SK-N-SH treated with all-trans-retinoic acid at 6 μM for 48 hours (cell line): ENCODE measurements around the gene TMEM150B.

ENCODE experiments used
- ATAC-seq: fragments of 200-7000 bp; cut with Tn5 transposase; 3 replicates; pipeline ENCODE4 v1.9.1; 2020; ENCODE audit warnings: mild to moderate bottlenecking, moderate library complexity
- BACH2 ChIP-seq: fragments of 250-450 bp; sonication (Bioruptor Pico); IDR thresholded peaks from 2 replicates; pipeline ENCODE4 v1.9.0; 2021; ENCODE audit warnings: mild to moderate bottlenecking, borderline replicate concordance
- GLIS3 ChIP-seq: fragments of 250-450 bp; sonication (Bioruptor Pico); IDR thresholded peaks from 2 replicates; pipeline ENCODE4 v1.5.0; 2020; ENCODE audit warnings: mild to moderate bottlenecking, moderate library complexity
- ISL1 ChIP-seq: fragments of 250-450 bp; sonication (Bioruptor Pico); IDR thresholded peaks from 2 replicates; pipeline ENCODE4 v2.1.2; 2022; ENCODE audit warnings: mild to moderate bottlenecking, moderate library complexity
- OSR1 ChIP-seq: fragments of 250-450 bp; sonication (Bioruptor Pico); IDR thresholded peaks from 2 replicates; pipeline ENCODE4 v1.8.0; 2022; ENCODE audit warnings: moderate library complexity, mild to moderate bottlenecking, inconsistent platforms
- PPARA ChIP-seq: fragments of 250-450 bp; sonication (Bioruptor Pico); IDR thresholded peaks from 2 replicates; pipeline ENCODE4 v1.5.0; 2020; ENCODE audit warnings: mild to moderate bottlenecking, borderline replicate concordance
- RARB ChIP-seq: fragments of 250-450 bp; sonication (Bioruptor Pico); IDR thresholded peaks from 2 replicates; pipeline ENCODE4 v1.8.0; 2021; ENCODE audit warnings: mild to moderate bottlenecking, moderate library complexity
- SNAI2 ChIP-seq: fragments of 250-450 bp; sonication (Bioruptor Pico); IDR thresholded peaks from 2 replicates; pipeline ENCODE4 v1.5.0; 2020; ENCODE audit warnings: mild to moderate bottlenecking, moderate library complexity
- TCF4 ChIP-seq: fragments of 250-450 bp; sonication (Bioruptor Pico); IDR thresholded peaks from 2 replicates; pipeline ENCODE4 v1.8.0; 2021; ENCODE audit warnings: mild to moderate bottlenecking, moderate library complexity, borderline replicate concordance
- ZC3H10 ChIP-seq: fragments of 250-450 bp; sonication (Bioruptor Pico); IDR thresholded peaks from 2 replicates; pipeline ENCODE4 v1.5.1; 2021; ENCODE audit warnings: mild to moderate bottlenecking, moderate library complexity
- ZFP3 ChIP-seq: fragments of 250-450 bp; sonication (Bioruptor Pico); IDR thresholded peaks from 2 replicates; pipeline ENCODE4 v1.5.0; 2020; ENCODE audit warnings: mild to moderate bottlenecking, moderate library complexity
- ZFP30 ChIP-seq: fragments of 450-650 bp; formaldehyde crosslinking; IDR thresholded peaks from 2 replicates; pipeline ENCODE4 v1.5.0; 2022; ENCODE audit warnings: mild to moderate bottlenecking, moderate library complexity
- ZNF70 ChIP-seq: fragments of 450-650 bp; formaldehyde crosslinking; IDR thresholded peaks from 2 replicates; pipeline ENCODE4 v1.5.0; 2020; ENCODE audit warnings: mild to moderate bottlenecking, moderate library complexity
- TF ChIP-seq, protein P1 (sequence below): fragments of 250-450 bp; sonication (Bioruptor Pico); IDR thresholded peaks from 2 replicates; pipeline ENCODE4 v1.5.1; 2021; ENCODE audit warnings: mild to moderate bottlenecking, moderate library complexity
- TF ChIP-seq, protein P2 (sequence below): fragments of 250-450 bp; sonication (Bioruptor Pico); IDR thresholded peaks from 2 replicates; pipeline ENCODE4 v1.8.0; 2020; ENCODE audit warnings: mild to moderate bottlenecking, moderate library complexity, borderline replicate concordance
- TF ChIP-seq, protein P3 (sequence below): fragments of 250-450 bp; sonication (Bioruptor Pico); IDR thresholded peaks from 2 replicates; pipeline ENCODE4 v1.8.0; 2021; ENCODE audit warnings: low read depth, mild to moderate bottlenecking, moderate library complexity, borderline replicate concordance
- TF ChIP-seq, protein P4 (sequence below): fragments of 250-450 bp; sonication (Bioruptor Pico); IDR thresholded peaks from 2 replicates; pipeline ENCODE4 v1.5.1; 2020; ENCODE audit warnings: low read depth, mild to moderate bottlenecking, moderate library complexity

Gene TMEM150B

DNA sequence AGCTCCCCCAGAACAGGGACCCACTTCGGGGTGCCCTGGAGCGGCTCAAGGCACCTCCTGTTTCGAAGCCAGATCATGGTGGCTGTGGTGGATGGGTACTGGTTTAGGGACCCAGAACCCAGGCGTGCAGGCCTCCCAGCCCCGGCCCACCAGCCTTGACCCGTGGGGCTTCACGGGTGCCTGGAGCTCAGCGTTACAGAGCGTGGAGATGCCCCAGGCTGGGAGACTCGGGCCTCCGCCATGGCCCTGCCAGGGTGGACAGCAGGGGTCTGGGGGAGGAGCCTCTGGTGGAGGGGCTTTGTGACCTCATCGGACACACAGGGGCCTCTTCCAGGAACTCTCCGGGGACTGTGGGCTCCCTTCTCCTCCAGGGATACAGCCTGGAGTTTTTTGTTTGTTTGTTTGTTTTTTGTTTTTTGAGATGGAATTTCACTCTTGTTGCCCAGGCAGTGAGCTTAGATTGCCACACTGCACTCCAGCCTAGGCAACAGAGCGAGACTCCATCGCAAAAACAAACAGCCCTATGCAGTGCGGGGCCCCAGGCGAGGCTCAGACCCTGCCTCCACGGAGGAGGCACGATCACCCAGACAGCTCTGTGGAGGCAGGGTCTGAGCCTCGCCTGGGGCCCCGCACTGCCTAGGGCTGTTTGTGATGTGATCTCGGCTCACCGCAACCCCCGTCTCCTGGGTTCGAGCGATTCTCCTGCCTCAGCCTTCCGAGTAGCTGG, 38.0 kb upstream of the TMEM150B start, which contains the start of gene GARIN5B:
GARIN5B (minus strand) TSS at position 271 of the 727 bp plus-strand sequence; CDS start at position 77, 194 bp downstream.
- no peak; the same call in 2 of the 3 replicates for ATAC-seq
- TF ChIP-seq ISL1 (CRISPR knock-in tag) (no peak), SNAI2 (CRISPR knock-in tag) (no peak), BACH2 (CRISPR knock-in tag) (no peak), GLIS3 (CRISPR knock-in tag) (no peak), OSR1 (no peak), ZNF70 (CRISPR knock-in tag) (no peak), RARB (no peak)
- TF ChIP-seq, protein P1, sequence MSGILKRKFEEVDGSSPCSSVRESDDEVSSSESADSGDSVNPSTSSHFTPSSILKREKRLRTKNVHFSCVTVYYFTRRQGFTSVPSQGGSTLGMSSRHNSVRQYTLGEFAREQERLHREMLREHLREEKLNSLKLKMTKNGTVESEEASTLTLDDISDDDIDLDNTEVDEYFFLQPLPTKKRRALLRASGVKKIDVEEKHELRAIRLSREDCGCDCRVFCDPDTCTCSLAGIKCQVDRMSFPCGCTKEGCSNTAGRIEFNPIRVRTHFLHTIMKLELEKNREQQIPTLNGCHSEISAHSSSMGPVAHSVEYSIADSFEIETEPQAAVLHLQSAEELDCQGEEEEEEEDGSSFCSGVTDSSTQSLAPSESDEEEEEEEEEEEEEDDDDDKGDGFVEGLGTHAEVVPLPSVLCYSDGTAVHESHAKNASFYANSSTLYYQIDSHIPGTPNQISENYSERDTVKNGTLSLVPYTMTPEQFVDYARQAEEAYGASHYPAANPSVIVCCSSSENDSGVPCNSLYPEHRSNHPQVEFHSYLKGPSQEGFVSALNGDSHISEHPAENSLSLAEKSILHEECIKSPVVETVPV (CRISPR knock-in tag): no peak
- TF ChIP-seq, protein P2, sequence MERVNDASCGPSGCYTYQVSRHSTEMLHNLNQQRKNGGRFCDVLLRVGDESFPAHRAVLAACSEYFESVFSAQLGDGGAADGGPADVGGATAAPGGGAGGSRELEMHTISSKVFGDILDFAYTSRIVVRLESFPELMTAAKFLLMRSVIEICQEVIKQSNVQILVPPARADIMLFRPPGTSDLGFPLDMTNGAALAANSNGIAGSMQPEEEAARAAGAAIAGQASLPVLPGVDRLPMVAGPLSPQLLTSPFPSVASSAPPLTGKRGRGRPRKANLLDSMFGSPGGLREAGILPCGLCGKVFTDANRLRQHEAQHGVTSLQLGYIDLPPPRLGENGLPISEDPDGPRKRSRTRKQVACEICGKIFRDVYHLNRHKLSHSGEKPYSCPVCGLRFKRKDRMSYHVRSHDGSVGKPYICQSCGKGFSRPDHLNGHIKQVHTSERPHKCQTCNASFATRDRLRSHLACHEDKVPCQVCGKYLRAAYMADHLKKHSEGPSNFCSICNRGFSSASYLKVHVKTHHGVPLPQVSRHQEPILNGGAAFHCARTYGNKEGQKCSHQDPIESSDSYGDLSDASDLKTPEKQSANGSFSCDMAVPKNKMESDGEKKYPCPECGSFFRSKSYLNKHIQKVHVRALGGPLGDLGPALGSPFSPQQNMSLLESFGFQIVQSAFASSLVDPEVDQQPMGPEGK (CRISPR knock-in tag): no peak
- TF ChIP-seq, protein P3, sequence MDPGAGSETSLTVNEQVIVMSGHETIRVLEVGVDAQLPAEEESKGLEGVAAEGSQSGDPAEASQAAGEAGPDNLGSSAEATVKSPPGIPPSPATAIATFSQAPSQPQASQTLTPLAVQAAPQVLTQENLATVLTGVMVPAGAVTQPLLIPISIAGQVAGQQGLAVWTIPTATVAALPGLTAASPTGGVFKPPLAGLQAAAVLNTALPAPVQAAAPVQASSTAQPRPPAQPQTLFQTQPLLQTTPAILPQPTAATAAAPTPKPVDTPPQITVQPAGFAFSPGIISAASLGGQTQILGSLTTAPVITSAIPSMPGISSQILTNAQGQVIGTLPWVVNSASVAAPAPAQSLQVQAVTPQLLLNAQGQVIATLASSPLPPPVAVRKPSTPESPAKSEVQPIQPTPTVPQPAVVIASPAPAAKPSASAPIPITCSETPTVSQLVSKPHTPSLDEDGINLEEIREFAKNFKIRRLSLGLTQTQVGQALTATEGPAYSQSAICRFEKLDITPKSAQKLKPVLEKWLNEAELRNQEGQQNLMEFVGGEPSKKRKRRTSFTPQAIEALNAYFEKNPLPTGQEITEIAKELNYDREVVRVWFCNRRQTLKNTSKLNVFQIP (CRISPR knock-in tag): no peak
- TF ChIP-seq, protein P4, sequence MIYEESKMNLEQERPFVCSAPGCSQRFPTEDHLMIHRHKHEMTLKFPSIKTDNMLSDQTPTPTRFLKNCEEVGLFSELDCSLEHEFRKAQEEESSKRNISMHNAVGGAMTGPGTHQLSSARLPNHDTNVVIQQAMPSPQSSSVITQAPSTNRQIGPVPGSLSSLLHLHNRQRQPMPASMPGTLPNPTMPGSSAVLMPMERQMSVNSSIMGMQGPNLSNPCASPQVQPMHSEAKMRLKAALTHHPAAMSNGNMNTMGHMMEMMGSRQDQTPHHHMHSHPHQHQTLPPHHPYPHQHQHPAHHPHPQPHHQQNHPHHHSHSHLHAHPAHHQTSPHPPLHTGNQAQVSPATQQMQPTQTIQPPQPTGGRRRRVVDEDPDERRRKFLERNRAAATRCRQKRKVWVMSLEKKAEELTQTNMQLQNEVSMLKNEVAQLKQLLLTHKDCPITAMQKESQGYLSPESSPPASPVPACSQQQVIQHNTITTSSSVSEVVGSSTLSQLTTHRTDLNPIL (CRISPR knock-in tag): no peak

DNA sequence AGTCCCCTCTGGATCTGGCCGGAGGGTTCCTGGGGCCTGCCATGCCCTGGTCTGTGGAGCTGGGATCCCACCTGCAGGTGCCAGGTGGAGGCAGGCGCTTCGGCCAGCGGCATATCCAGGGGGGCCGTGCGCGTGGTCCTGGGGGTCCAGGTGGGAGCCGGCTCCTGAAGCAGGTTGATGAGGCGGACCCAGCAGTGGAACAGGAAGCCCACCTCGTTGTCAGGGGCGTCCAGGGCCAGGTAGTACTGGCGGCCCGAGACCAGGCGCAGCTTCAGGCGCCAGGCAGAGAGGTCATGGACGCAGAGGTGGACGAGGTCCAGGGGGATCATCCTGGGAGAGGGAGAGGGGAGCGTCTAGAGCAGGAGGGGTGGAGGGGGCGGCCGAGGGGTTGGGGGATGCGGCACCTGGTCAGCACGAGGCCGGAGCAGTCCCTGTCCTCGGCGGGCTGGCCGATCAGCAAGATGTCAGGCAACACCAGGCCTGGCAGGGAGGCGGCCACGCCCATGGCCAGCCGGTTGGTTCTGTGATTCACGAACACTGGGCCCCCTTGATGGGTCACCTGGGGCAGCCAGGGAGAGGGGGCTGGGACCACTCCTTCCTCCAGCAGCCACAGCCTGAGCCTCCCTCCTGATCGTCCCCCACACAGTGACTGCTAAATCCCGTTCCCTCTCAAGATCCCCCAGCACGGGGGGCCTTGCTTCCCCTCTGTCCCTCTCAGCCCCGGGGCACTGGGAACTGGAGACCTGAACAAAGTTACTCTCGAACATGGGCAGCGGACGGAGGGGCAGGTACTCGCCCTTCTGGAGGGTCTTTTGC, 37.2 kb upstream of the TMEM150B start:
- no peak for TF ChIP-seq GLIS3 (CRISPR knock-in tag)
- no peak for TF ChIP-seq ZFP3 (CRISPR knock-in tag)
- TF ChIP-seq, all 23 proteins: peak for 0
- ATAC-seq: no peak

DNA sequence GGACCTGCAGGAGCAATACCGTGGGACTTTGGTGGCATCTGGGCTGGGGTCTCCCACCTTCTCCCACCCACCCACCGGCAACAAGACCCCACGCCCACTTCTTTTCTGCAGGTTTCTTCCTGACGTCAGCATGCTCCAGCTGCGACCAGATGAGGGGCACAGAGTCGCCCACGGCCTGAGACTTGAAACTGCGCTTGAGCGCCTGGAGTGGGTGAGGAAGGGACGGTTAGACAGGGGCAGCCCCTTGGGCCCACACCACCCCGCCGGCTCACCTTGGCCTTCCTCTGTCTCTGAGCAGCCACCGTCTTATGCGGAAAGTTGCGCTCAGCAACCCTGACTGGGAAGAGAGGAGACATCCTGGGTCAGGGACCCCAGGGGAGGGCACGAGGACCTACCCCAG, 35.8 kb upstream of the TMEM150B start:
- no peak for ATAC-seq
- TF ChIP-seq, protein P4 (CRISPR knock-in tag): no peak

DNA sequence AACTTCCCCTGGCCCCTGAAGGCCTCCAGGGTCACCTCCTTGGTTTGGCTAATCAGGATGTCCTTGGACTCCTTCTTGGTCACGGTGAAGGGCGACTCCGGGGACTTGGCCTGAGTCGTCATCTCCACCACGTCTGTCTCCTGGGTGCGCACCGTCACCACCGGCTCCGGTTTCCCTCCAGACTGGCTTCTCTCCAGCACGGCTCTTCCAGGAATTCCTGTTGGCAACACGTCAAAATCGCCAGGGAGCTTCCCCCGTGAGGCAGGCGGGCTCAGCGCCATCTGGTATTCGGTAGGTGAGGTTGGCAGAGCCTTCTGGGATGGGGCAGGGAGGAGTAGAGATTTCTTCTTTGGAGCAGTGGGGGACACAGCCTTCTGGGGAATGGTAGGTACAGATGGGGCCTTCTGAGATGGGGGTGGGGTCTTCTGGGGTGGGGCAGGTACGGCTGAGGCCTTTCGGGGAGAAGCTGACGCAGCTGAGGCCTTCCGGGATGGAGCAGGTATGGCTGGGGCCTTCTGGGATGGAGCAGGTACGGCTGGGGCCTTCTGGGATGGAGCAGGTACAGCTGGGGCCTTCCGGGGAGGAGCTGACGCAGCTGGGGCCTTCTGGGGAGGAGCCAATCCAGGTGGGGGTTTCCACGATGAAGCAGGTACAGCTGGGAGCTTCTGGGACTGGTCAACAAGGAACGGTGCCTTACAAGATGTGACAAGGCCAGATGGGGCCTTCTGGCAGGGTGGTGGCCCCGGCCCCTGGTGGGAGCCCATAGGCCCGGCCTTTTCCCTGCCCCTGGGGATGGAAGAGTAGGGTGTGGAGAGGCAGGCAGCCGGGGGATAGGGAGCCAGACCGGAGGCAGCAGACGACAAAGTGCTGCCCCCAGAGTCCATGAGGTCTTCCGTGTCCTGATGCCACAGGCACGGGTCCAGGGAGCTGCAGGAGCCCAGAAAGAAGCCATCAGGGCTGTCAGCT, 34.1 kb upstream of the TMEM150B start:
- ATAC-seq: no peak
- TF ChIP-seq, protein P1 (CRISPR knock-in tag): no peak
- TF ChIP-seq PPARA (CRISPR knock-in tag): no peak
- TF ChIP-seq ZC3H10 (CRISPR knock-in tag): no peak
- no peak for TF ChIP-seq TCF4 (CRISPR knock-in tag)
- no peak for TF ChIP-seq ZNF70 (CRISPR knock-in tag)
- TF ChIP-seq, protein P4 (CRISPR knock-in tag): no peak
- TF ChIP-seq ZFP3 (CRISPR knock-in tag): no peak
- no peak for TF ChIP-seq GLIS3 (CRISPR knock-in tag)
- TF ChIP-seq ZFP30: no peak
- TF ChIP-seq, protein P3 (CRISPR knock-in tag): no peak
